OCI-LY7 (cell line): Measurements from ENCODE around the gene CMIP. TPM values are rescaled to one million over a fixed set of nuclear protein-coding genes. Genes with fewer than 3 reads are reported as not detected.

Source experiments
- BruUV-seq: library from RNA; stranded (reverse); fragments of 400-500 nt; replicated peaks from 2 replicates; lab custom pipeline; 2021; lab: Mats Ljungman, UMichigan
- CTCF ChIA-PET: fragments of 300-600 bp; sonication (Branson Sonifier 250); formaldehyde crosslinking; loops from one replicate; lab custom pipeline; 2022; ENCODE audit warnings: antibody characterized with exemption; ENCODE audit not compliant: unreplicated experiment; lab: Charles Lee
- POLR2A ChIA-PET: fragments of 300-600 bp; sonication (Branson Sonifier 250); formaldehyde crosslinking; loops from one replicate; lab custom pipeline; 2022; ENCODE audit warnings: antibody characterized with exemption; lab: Charles Lee
- DNase-seq: peaks from one replicate; pipeline ENCODE4 v3.0.0-alpha.2; 2015; ENCODE audit warnings: low spot score
- H2AFZ ChIP-seq: fragments of 200-600 bp; sonication (generic), shearing (Covaris generic); 2 replicates; pipeline ENCODE4 v1.6.1; 2014; ENCODE audit warnings: mild to moderate bottlenecking, antibody characterized with exemption, low read length, moderate library complexity
- H3K27ac ChIP-seq: fragments of 200-600 bp; sonication (generic); 2 replicates; pipeline ENCODE4 v1.5.1; 2014; ENCODE audit warnings: mixed run types, low read depth, mild to moderate bottlenecking, moderate library complexity, low read length, inconsistent platforms; ENCODE audit not compliant: poor library complexity, severe bottlenecking
- H3K36me3 ChIP-seq: fragments of 200-600 bp; sonication (generic); 2 replicates; pipeline ENCODE4 v1.6.1; 2014; ENCODE audit warnings: mild to moderate bottlenecking, antibody characterized with exemption, low read length, moderate library complexity, mixed read lengths; ENCODE audit not compliant: insufficient read depth
- H3K4me1 ChIP-seq: fragments of 200-600 bp; sonication (generic); 2 replicates; pipeline ENCODE4 v1.5.1; 2014; ENCODE audit warnings: mild to moderate bottlenecking, low read length; ENCODE audit not compliant: insufficient read depth, poor library complexity, severe bottlenecking
- H3K4me2 ChIP-seq: fragments of 200-600 bp; sonication (generic); 2 replicates; pipeline ENCODE4 v1.6.1; 2014; ENCODE audit warnings: mild to moderate bottlenecking, low read length
- H3K4me3 ChIP-seq: fragments of 200-600 bp; sonication (generic); 2 replicates; pipeline ENCODE4 v1.5.1; 2014; ENCODE audit warnings: mild to moderate bottlenecking, low read depth, low read length; ENCODE audit not compliant: poor library complexity, severe bottlenecking
- H3K79me2 ChIP-seq: fragments of 200-600 bp; sonication (generic); 2 replicates; pipeline ENCODE4 v1.6.1; 2016; ENCODE audit warnings: low read depth, mild to moderate bottlenecking, low read length, moderate library complexity, mixed read lengths; ENCODE audit not compliant: insufficient read depth
- H3K9me2 ChIP-seq: fragments of 200-600 bp; sonication (generic); 2 replicates; pipeline ENCODE4 v1.6.1; 2016; ENCODE audit warnings: mild to moderate bottlenecking, low read length, mixed read lengths; ENCODE audit not compliant: insufficient read depth
- H3K9me3 ChIP-seq: fragments of 200-600 bp; sonication (generic); 2 replicates; pipeline ENCODE4 v1.6.1; 2014; ENCODE audit warnings: mild to moderate bottlenecking, mixed run types, low read length, mixed read lengths
- H4K20me1 ChIP-seq: fragments of 200-600 bp; sonication (generic); 2 replicates; pipeline ENCODE4 v1.6.1; 2014; ENCODE audit warnings: mild to moderate bottlenecking, antibody characterized with exemption, low read length, moderate library complexity, mixed read lengths; ENCODE audit not compliant: insufficient read depth
- EZH2phosphoT487 ChIP-seq: fragments of 200-600 bp; sonication (generic); IDR thresholded peaks from 2 replicates; pipeline ENCODE4 v1.6.1; 2018; ENCODE audit warnings: low read depth, borderline replicate concordance, mild to moderate bottlenecking, mixed run types, antibody characterized with exemption, low read length, moderate library complexity, mixed read lengths
- intact Hi-C: fragments of 100-400 bp; cut with micrococcal nuclease; formaldehyde crosslinking; loops from one replicate; pipeline ENCODE4 v1.10.0; 2022; ENCODE audit not compliant: unreplicated experiment
- total RNA-seq, 2 experiments: library from RNA; depleted of rRNA in 1 of 2; stranded (reverse); fragments of >200 nt in 1 of 2; shearing (Covaris generic) in 1 of 2; gene quantifications; 2 replicates each; pipeline ENCODE4 v1.2.3, GENCODE V29; 2014 to 2022
- TF ChIP-seq, protein P1 (sequence below): fragments of 200-600 bp; sonication (generic); conservative IDR thresholded peaks from 2 replicates; pipeline ENCODE4 v1.5.1; 2014; ENCODE audit warnings: mild to moderate bottlenecking, antibody characterized with exemption, low read length, moderate library complexity, mixed read lengths

The CMIP gene
- total RNA-seq, 2 experiments from 2014 or later: 15.4 to 70.3 TPM

DNA sequence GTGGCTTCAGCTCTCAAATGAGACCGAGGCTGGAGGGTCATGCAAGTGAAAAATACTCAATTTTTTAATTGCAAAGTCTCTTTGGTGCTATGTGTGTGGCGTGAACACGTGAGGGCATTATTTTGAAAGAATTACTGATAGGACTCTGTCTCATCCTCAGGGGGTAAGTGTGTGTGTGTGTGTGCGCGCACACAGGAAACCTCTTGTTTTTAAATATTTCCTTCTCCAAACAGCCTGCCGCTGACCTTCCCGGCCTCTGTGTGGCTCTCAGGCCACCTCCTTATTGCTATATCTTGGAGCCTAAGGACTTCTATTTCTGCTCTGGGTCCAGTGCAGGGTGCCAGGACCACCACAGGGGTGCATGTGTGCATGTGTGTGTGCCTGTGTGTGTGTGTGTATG is 99.7 kb downstream of the CMIP start:
- H3K4me2 ChIP-seq: no peak overlapping the region

DNA sequence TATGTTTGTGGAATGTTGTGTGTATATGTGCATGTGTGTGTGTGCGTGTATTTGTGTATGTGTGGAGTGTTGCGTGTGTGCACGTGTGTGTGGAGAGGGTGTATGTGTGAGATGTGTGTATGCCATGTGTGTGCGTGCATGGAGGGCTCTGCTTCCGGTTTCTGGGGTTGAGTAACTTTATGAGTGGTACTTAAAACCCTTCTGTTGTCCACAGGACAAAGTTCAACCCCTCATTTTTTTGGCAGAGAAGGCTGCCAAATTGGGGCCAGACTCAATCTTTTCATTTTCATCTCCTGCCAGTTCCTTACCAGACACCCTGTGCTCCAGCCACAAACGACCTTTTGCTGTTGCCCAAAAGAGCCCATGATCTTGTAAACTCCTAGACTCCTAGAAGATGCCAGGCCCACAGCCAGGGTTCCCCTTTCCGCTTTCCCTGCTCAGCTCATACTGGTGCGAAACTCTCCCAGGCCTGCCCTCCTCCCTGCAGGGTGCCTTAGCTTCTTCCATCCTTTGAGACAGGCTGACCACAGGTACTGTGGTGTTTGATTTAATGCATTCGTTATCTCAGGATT is 100.2 kb downstream of the CMIP start:
- Histone ChIP-seq H3K27ac (no peak overlapping the region), H3K79me2 (no peaks in the 10 kb centered on the region), H2AFZ (no peak overlapping the region), H3K9me2 (no peaks in the 10 kb centered on the region), H3K4me2 (no peak overlapping the region), H3K4me1 (peaks cover 3% of the 10 kb centered on the region), H3K36me3 (no peaks in the 10 kb centered on the region), H3K4me3 (no peak overlapping the region), H4K20me1 (no peaks in the 10 kb centered on the region; the same call in 1 of the 2 replicates), H3K9me3 (no peaks in the 10 kb centered on the region)
- no TSS peak for BruUV-seq
- TF ChIP-seq EZH2phosphoT487: no peak
- TF ChIP-seq, protein P1, sequence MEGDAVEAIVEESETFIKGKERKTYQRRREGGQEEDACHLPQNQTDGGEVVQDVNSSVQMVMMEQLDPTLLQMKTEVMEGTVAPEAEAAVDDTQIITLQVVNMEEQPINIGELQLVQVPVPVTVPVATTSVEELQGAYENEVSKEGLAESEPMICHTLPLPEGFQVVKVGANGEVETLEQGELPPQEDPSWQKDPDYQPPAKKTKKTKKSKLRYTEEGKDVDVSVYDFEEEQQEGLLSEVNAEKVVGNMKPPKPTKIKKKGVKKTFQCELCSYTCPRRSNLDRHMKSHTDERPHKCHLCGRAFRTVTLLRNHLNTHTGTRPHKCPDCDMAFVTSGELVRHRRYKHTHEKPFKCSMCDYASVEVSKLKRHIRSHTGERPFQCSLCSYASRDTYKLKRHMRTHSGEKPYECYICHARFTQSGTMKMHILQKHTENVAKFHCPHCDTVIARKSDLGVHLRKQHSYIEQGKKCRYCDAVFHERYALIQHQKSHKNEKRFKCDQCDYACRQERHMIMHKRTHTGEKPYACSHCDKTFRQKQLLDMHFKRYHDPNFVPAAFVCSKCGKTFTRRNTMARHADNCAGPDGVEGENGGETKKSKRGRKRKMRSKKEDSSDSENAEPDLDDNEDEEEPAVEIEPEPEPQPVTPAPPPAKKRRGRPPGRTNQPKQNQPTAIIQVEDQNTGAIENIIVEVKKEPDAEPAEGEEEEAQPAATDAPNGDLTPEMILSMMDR: no peak
- DNase-seq: no peak
- intact Hi-C loops: no loop called here
- ChIA-PET POLR2A (interaction anchor here (1.2 kb wide), 1 partner anchor 19 kb away, joined by 3 read pairs; no protein-coding TSS in a partner anchor), CTCF (no interaction called here)

More for the DNA sequence above, 99.7 kb downstream of the CMIP start:
- POLR2A ChIA-PET: interaction anchor here (0.5 to 1.2 kb wide), 2 partner anchors 19 to 78 kb away, joined by 3 to 4 read pairs; no protein-coding TSS in a partner anchor
- CTCF ChIA-PET: no interaction called here
- Histone ChIP-seq H4K20me1 (no peaks in the 10 kb centered on the region; the same call in 1 of the 2 replicates), H3K4me3 (no peak overlapping the region), H3K9me3 (no peaks in the 10 kb centered on the region), H3K36me3 (no peaks in the 10 kb centered on the region), H3K27ac (no peak overlapping the region), H3K9me2 (no peaks in the 10 kb centered on the region), H3K4me1 (peaks cover 3% of the 10 kb centered on the region), H3K79me2 (no peaks in the 10 kb centered on the region), H2AFZ (no peak overlapping the region)
- TF ChIP-seq EZH2phosphoT487: no peak
- TF ChIP-seq, protein P1: no peak
- intact Hi-C loops: no loop called here
- BruUV-seq: no TSS peak
- no peak for DNase-seq
